SJSA1 (cell line): ENCODE data around the gene ZIM2. TPM values are rescaled to one million over a fixed set of nuclear protein-coding genes. Genes with fewer than 3 reads are reported as not detected.

Experiments
- DNase-seq, 2 experiments: peaks; one replicate each; pipeline ENCODE4 v3.0.0-alpha.2; 2015 to 2020; ENCODE audit warnings: low spot score in 2 of 2, low read depth in 1 of 2
- H3K27ac ChIP-seq: fragments of 250-450 bp; sonication (Bioruptor Pico); 2 replicates; pipeline ENCODE4 v1.5.1; 2020; ENCODE audit warnings: mild to moderate bottlenecking, moderate library complexity
- H3K27me3 ChIP-seq: fragments of 250-450 bp; sonication (Bioruptor Pico); replicated peaks from 2 replicates; pipeline ENCODE4 v1.5.1; 2020; ENCODE audit warnings: mild to moderate bottlenecking, moderate library complexity
- H3K36me3 ChIP-seq: fragments of 250-450 bp; sonication (Bioruptor Pico); 2 replicates; pipeline ENCODE4 v1.5.1; 2020; ENCODE audit warnings: mild to moderate bottlenecking
- H3K4me1 ChIP-seq: fragments of 250-450 bp; sonication (Bioruptor Pico); replicated peaks from 2 replicates; pipeline ENCODE4 v1.6.1; 2021; ENCODE audit warnings: mild to moderate bottlenecking
- H3K4me3 ChIP-seq: fragments of 250-450 bp; sonication (Bioruptor Pico); 2 replicates; pipeline ENCODE4 v1.5.1; 2020; ENCODE audit warnings: mild to moderate bottlenecking
- H3K9me3 ChIP-seq: fragments of 250-450 bp; sonication (Bioruptor Pico); replicated peaks from 2 replicates; pipeline ENCODE4 v1.5.1; 2020; ENCODE audit warnings: mild to moderate bottlenecking
- total RNA-seq: library from RNA; depleted of rRNA; stranded (reverse); fragments of >200 nt; shearing (Covaris generic); gene quantifications from 2 replicates; pipeline ENCODE4 v1.2.3, GENCODE V29; 2014

Gene ZIM2
- total RNA-seq, 1 experiment from 2014 or later, result not detected

DNA sequence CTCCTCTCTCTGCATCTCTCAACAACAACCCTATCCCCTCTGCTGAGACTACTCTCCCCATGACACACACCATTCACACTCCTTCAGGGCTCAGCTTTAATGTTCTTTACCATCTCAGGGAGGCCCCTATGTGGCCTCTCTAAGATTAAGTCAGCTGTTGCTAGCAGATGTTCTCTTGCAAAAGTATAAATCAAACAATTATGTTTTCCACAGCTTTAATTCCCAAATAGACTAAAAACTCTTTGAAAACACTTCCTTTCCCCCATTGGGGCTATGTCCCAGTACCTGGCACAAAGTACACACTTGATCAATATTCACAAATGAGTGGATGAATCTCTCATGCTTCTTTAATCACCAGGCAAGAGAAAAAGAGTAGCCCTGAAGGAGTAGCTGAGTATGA is 5.1 kb downstream of the ZIM2 start:
- no peak overlapping the region for H3K4me3 ChIP-seq
- H3K4me1 ChIP-seq, result no peaks in the 10 kb centered on the region
- peaks cover 27% of the 10 kb centered on the region for H3K9me3 ChIP-seq
- H3K27ac ChIP-seq, result no peak overlapping the region
- no peaks in the 10 kb centered on the region for H3K36me3 ChIP-seq
- no peak for DNase-seq
- H3K27me3 ChIP-seq, result no peaks in the 10 kb centered on the region

- DNase-seq, result no peak
- no peak overlapping the region for H3K4me3 ChIP-seq
- H3K27me3 ChIP-seq, result no peaks in the 10 kb centered on the region
- H3K27ac ChIP-seq, result no peak overlapping the region
- H3K4me1 ChIP-seq, result no peaks in the 10 kb centered on the region
- no peaks in the 10 kb centered on the region for H3K36me3 ChIP-seq
- peaks cover 22% of the 10 kb centered on the region for H3K9me3 ChIP-seq
Measured at GRCh38 chr19:56834564-56835375, 5.8 kb downstream of the ZIM2 start.

DNA sequence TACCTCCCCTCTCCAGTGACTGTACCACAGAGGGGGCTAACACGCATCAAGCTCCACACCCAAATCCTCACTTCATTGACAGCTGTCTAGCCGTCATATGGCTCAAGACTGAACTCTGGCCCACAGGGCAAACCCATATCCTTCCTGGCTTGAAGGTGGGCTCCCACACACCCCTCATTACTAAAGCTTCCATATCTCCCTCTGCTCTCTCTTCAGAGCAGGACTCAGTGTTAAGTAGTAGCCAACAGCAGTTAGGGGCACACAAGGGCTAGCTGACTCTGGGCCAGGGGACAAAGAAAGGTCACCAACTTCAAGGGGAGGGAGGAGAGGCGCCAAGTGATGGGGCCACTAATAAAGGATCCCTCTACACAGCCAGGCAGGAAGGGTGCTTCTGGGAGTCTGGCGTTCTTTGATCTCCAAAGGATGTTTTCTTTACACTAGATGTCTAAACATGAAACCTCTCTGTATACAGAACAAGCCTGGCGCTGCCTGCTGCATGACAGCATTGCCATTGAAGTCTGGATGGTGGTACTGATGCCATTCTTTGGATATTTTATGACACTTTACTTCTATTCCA is 8.1 kb downstream of the ZIM2 start:
- H3K4me3 ChIP-seq, result no peak overlapping the region
- no peak for DNase-seq
- H3K27ac ChIP-seq, result no peak overlapping the region
- H3K4me1 ChIP-seq, result no peaks in the 10 kb centered on the region
- H3K9me3 ChIP-seq, result peaks cover 17% of the 10 kb centered on the region
- H3K36me3 ChIP-seq, result no peaks in the 10 kb centered on the region
- H3K27me3 ChIP-seq, result no peaks in the 10 kb centered on the region

GRCh38 chr19:56831255-56831654 is 9.3 kb downstream of the ZIM2 start:
- H3K9me3 ChIP-seq, result peaks cover 20% of the 10 kb centered on the region
- H3K36me3 ChIP-seq, result no peaks in the 10 kb centered on the region
- H3K27ac ChIP-seq, result no peak overlapping the region
- H3K4me1 ChIP-seq, result no peaks in the 10 kb centered on the region
- DNase-seq, result no peak
- no peaks in the 10 kb centered on the region for H3K27me3 ChIP-seq
- no peak overlapping the region for H3K4me3 ChIP-seq

DNA sequence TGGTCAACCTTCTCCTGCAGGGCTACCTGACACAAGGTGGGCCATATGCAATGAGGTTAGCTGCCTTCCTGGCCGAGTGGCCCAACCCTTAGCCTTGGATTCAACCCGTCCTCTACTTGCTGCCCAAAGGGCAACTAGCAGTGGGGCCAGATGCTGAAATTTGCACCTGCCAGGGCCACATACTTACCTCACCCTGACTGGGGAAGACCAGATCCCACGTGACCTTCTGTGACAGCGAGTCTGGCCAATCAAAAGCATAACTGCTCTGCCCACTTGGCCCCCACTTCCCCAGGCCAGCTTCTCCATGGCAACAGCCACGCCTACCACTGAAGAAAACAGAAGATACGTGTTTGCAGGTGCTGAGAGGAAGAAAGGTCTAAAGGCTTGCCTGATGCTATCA is 10.9 kb downstream of the ZIM2 start:
- Histone ChIP-seq H3K4me3 (no peak overlapping the region), H3K4me1 (no peaks in the 10 kb centered on the region), H3K27ac (no peak overlapping the region), H3K27me3 (no peaks in the 10 kb centered on the region), H3K36me3 (no peaks in the 10 kb centered on the region), H3K9me3 (peaks cover 24% of the 10 kb centered on the region)
- no peak for DNase-seq

- Histone ChIP-seq H3K27me3 (no peaks in the 10 kb centered on the region), H3K4me1 (no peaks in the 10 kb centered on the region)
Measured at GRCh38 chr19:56827708-56828107, 12.8 kb downstream of the ZIM2 start.

GRCh38 chr19:56823956-56824355 is 16.6 kb downstream of the ZIM2 start:
- H3K4me1 ChIP-seq, result no peaks in the 10 kb centered on the region
- H3K27ac ChIP-seq, result no peak overlapping the region
- no peak for DNase-seq
- H3K36me3 ChIP-seq, result no peaks in the 10 kb centered on the region
- no peak overlapping the region for H3K4me3 ChIP-seq
- H3K9me3 ChIP-seq, result peaks cover 26% of the 10 kb centered on the region
- H3K27me3 ChIP-seq, result no peaks in the 10 kb centered on the region

More at GRCh38 chr19:56827708-56828107, 12.8 kb downstream of the ZIM2 start:
- H3K9me3 ChIP-seq, result peaks cover 29% of the 10 kb centered on the region
- DNase-seq, result no peak
- no peak overlapping the region for H3K4me3 ChIP-seq
- H3K36me3 ChIP-seq, result no peaks in the 10 kb centered on the region
- H3K27ac ChIP-seq, result no peak overlapping the region

- Histone ChIP-seq H3K9me3 (peaks cover 22% of the 10 kb centered on the region), H3K27ac (no peak overlapping the region), H3K27me3 (no peaks in the 10 kb centered on the region), H3K4me3 (no peak overlapping the region), H3K36me3 (no peaks in the 10 kb centered on the region), H3K4me1 (no peaks in the 10 kb centered on the region)
- no peak for DNase-seq
Measured at GRCh38 chr19:56823417-56823816, 17.1 kb downstream of the ZIM2 start.

- H3K9me3 ChIP-seq, result peaks cover 18% of the 10 kb centered on the region
- no peaks in the 10 kb centered on the region for H3K36me3 ChIP-seq
- DNase-seq, result no peak
- no peak overlapping the region for H3K27ac ChIP-seq
- H3K4me3 ChIP-seq, result no peak overlapping the region
- no peaks in the 10 kb centered on the region for H3K4me1 ChIP-seq
- no peaks in the 10 kb centered on the region for H3K27me3 ChIP-seq
Measured at GRCh38 chr19:56822755-56823154, 17.8 kb downstream of the ZIM2 start.

- no peaks in the 10 kb centered on the region for H3K4me1 ChIP-seq
- no peak overlapping the region for H3K4me3 ChIP-seq
- no peak overlapping the region for H3K27ac ChIP-seq
- H3K36me3 ChIP-seq, result no peaks in the 10 kb centered on the region
- H3K9me3 ChIP-seq, result peaks cover 20% of the 10 kb centered on the region
- DNase-seq, result no peak
- H3K27me3 ChIP-seq, result no peaks in the 10 kb centered on the region
Measured at GRCh38 chr19:56821675-56822074, 18.9 kb downstream of the ZIM2 start.

DNA sequence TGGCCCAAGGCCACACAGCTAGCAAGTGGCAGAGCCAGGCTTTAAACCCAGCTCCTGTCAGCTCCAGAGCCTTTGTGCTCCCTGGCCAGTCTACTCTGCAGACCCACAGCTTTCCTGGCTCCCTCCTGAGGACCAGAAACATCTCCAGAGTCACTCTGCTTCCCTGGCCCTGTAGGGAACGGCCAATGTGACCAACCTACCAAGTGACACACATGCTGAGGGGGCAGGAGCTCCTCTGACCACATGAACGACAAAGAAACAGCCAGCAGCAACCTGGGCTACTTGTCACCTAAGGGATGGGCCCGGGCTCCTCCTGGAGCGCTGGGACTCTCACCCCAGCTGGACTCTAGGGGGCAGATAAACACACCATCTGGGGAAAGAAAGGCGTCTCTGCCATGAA is 19.3 kb downstream of the ZIM2 start:
- no peak overlapping the region for H3K4me3 ChIP-seq
- peaks cover 16% of the 10 kb centered on the region for H3K9me3 ChIP-seq
- no peak for DNase-seq
- no peak overlapping the region for H3K27ac ChIP-seq
- H3K36me3 ChIP-seq, result no peaks in the 10 kb centered on the region
- H3K4me1 ChIP-seq, result no peaks in the 10 kb centered on the region
- no peaks in the 10 kb centered on the region for H3K27me3 ChIP-seq

DNA sequence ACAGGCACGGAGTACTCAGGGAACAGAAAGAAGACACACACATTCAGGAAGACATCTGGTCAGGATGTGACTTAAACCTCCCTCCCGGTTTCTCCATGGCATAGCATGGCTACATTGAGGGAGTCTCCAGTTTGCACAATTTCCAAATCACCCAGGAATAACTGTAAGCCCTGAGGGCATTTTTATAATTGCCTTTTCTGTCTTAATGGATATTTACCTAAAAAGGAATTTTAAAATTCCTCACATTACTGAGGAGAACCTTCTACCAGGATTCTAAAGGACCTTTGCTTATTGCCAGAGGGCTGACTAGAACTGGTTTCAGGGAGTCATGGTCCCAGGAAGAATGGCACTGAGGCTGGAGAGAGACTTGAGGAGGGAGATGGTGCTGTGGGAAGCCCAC is 21.4 kb downstream of the ZIM2 start:
- H3K27me3 ChIP-seq, result no peaks in the 10 kb centered on the region
- H3K27ac ChIP-seq, result no peak overlapping the region
- no peak for DNase-seq
- no peaks in the 10 kb centered on the region for H3K4me1 ChIP-seq
- H3K36me3 ChIP-seq, result no peaks in the 10 kb centered on the region
- peaks cover 21% of the 10 kb centered on the region for H3K9me3 ChIP-seq
- no peak overlapping the region for H3K4me3 ChIP-seq

- Histone ChIP-seq H3K4me1 (no peaks in the 10 kb centered on the region), H3K27me3 (no peaks in the 10 kb centered on the region), H3K27ac (no peak overlapping the region), H3K36me3 (no peaks in the 10 kb centered on the region), H3K4me3 (no peak overlapping the region), H3K9me3 (peaks cover 20% of the 10 kb centered on the region; the same call in 1 of the 2 replicates)
- DNase-seq, result no peak
Measured at GRCh38 chr19:56814656-56815055, 25.9 kb downstream of the ZIM2 start.

DNA sequence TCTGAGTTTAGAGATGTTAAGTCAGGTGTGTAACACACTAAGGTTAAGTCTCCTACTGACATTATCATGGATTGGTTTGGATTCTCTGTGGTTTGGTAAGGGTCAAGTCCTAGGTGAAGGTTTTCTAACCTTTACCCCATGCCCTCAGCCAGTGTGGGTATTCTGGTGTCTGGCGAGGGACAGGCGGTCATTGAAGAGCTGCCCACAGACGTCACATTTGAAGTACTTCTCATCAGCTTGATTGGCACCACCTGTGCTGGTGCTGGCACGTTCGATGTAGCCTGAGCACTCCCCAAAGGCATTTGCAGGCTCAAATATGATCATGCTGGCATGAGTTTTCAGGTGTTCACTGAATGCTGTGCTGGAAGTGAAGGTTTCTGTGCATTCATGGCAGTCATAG is 27.0 kb downstream of the ZIM2 start:
- DNase-seq, result no peak
- Histone ChIP-seq H3K27ac (no peak overlapping the region), H3K27me3 (no peaks in the 10 kb centered on the region), H3K4me1 (no peaks in the 10 kb centered on the region), H3K9me3 (peaks cover 26% of the 10 kb centered on the region; the same call in 1 of the 2 replicates), H3K36me3 (no peaks in the 10 kb centered on the region), H3K4me3 (no peak overlapping the region)
